SU-DHL-6 (cell line): ENCODE results near the gene IER3.

Source experiments
- H2AFZ ChIP-seq: fragments of 200-600 bp; sonication (generic); 2 replicates; pipeline ENCODE4 v1.6.1; 2014; ENCODE audit warnings: low read depth, mild to moderate bottlenecking, moderate library complexity, mixed read lengths, antibody characterized with exemption, low read length; ENCODE audit not compliant: severe bottlenecking
- H3F3A ChIP-seq: fragments of 200-600 bp; shearing (Covaris generic); 2 replicates; pipeline ENCODE4 v1.6.0; 2016; ENCODE audit warnings: antibody characterized with exemption, mild to moderate bottlenecking; ENCODE audit not compliant: insufficient read depth
- H3K27ac ChIP-seq: fragments of 200-600 bp; sonication (generic); 2 replicates; pipeline ENCODE4 v1.5.1; 2016; ENCODE audit warnings: low read depth, mild to moderate bottlenecking, low read length, moderate library complexity, mixed read lengths
- H3K27me3 ChIP-seq: fragments of 200-600 bp; sonication (generic), shearing (Covaris generic); 2 replicates; pipeline ENCODE4 v1.6.0; 2014; ENCODE audit warnings: mild to moderate bottlenecking, low read length
- H3K36me3 ChIP-seq: fragments of 200-600 bp; sonication (generic); 2 replicates; pipeline ENCODE4 v1.6.1; 2014; ENCODE audit warnings: mild to moderate bottlenecking, low read length, mixed read lengths
- H3K4me2 ChIP-seq: fragments of 300-600, 200-600 bp; shearing (Covaris generic), sonication (generic); 2 replicates; pipeline ENCODE4 v1.6.0; 2014; ENCODE audit warnings: low read length, low read depth, mild to moderate bottlenecking; ENCODE audit not compliant: poor library complexity, severe bottlenecking
- H3K4me3 ChIP-seq: fragments of 200-600 bp; sonication (generic); 2 replicates; pipeline ENCODE4 v1.5.1; 2014; ENCODE audit warnings: antibody characterized with exemption, low read length, mild to moderate bottlenecking, mixed read lengths; ENCODE audit not compliant: insufficient read depth, poor library complexity, severe bottlenecking
- H3K79me2 ChIP-seq: fragments of 200-600 bp; sonication (generic); 2 replicates; pipeline ENCODE4 v1.6.1; 2014; ENCODE audit warnings: mild to moderate bottlenecking, low read length, moderate library complexity; ENCODE audit not compliant: insufficient read depth
- H3K9ac ChIP-seq: fragments of 200-600 bp; sonication (generic); 2 replicates; pipeline ENCODE4 v1.7.0; 2014; ENCODE audit warnings: mild to moderate bottlenecking, low read length
- H3K9me2 ChIP-seq: fragments of 200-600 bp; sonication (generic); replicated peaks from 2 replicates; pipeline ENCODE4 v1.6.1; 2014; ENCODE audit warnings: low read length; ENCODE audit not compliant: insufficient read depth
- H3K9me3 ChIP-seq: fragments of 200-600 bp; sonication (generic); 2 replicates; pipeline ENCODE4 v1.6.1; 2014; ENCODE audit warnings: low read length, mixed read lengths; ENCODE audit not compliant: insufficient read depth
- H4K20me1 ChIP-seq: fragments of 200-600 bp; sonication (generic); 2 replicates; pipeline ENCODE4 v1.6.1; 2014; ENCODE audit warnings: low read depth, mild to moderate bottlenecking, antibody characterized with exemption, low read length, moderate library complexity, mixed read lengths
- EZH2phosphoT487 ChIP-seq: fragments of 200-600 bp; sonication (generic), shearing (Covaris generic); conservative IDR thresholded peaks from 2 replicates; pipeline ENCODE4 v1.6.1; 2018; ENCODE audit warnings: mild to moderate bottlenecking, antibody characterized with exemption, low read length, moderate library complexity, mixed read lengths
- TF ChIP-seq, protein P1 (sequence below): fragments of 200-600 bp; sonication (generic); IDR thresholded peaks from one replicate; pipeline ENCODE4 v1.5.1; 2017; ENCODE audit warnings: antibody characterized with exemption, mild to moderate bottlenecking, low read length, moderate library complexity; ENCODE audit not compliant: insufficient read depth, poor library complexity, severe bottlenecking

Gene IER3

DNA sequence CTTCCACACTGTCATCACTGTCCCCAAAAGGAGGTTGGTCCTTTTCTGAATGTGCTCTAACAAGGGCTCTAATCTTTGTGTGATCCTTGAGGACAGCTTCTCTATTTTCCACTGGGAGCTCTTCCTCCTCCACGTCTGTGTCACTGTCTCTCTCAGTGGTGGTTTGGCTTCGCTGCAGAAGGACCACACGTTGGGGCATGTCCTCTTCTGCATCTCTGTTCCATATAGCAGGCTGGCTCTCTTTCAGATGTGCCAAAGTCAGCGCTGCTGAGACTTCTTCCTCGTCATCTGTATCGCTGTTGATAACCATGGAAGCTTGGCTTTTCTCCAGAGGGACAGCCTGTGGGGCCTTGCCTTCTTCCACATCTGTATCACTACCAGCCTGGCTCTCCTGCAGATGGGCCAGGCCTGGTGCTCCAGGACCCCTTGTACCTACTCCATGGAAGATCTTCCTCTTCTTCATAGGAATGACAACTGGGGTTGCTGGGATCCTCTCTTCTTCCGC is 31.9 kb downstream of the IER3 start:
- H3K9me2 ChIP-seq, result no peaks in the 10 kb centered on the region
- no peaks in the 10 kb centered on the region for H3K9me3 ChIP-seq
- no peak overlapping the region for H2AFZ ChIP-seq
- H3K9ac ChIP-seq, result no peak overlapping the region
- no peaks in the 10 kb centered on the region for H3K27me3 ChIP-seq
- no peak overlapping the region for H3K27ac ChIP-seq
- TF ChIP-seq, protein P1, sequence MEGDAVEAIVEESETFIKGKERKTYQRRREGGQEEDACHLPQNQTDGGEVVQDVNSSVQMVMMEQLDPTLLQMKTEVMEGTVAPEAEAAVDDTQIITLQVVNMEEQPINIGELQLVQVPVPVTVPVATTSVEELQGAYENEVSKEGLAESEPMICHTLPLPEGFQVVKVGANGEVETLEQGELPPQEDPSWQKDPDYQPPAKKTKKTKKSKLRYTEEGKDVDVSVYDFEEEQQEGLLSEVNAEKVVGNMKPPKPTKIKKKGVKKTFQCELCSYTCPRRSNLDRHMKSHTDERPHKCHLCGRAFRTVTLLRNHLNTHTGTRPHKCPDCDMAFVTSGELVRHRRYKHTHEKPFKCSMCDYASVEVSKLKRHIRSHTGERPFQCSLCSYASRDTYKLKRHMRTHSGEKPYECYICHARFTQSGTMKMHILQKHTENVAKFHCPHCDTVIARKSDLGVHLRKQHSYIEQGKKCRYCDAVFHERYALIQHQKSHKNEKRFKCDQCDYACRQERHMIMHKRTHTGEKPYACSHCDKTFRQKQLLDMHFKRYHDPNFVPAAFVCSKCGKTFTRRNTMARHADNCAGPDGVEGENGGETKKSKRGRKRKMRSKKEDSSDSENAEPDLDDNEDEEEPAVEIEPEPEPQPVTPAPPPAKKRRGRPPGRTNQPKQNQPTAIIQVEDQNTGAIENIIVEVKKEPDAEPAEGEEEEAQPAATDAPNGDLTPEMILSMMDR, result no peak
- no peak for TF ChIP-seq EZH2phosphoT487
- H3K4me3 ChIP-seq, result no peak overlapping the region
- peaks cover 26% of the 10 kb centered on the region for H3F3A ChIP-seq
- peaks cover 6% of the 10 kb centered on the region; the same call in 1 of the 2 replicates for H3K36me3 ChIP-seq
- no peak overlapping the region for H3K4me2 ChIP-seq
- no peaks in the 10 kb centered on the region for H3K79me2 ChIP-seq
- no peaks in the 10 kb centered on the region for H4K20me1 ChIP-seq

DNA sequence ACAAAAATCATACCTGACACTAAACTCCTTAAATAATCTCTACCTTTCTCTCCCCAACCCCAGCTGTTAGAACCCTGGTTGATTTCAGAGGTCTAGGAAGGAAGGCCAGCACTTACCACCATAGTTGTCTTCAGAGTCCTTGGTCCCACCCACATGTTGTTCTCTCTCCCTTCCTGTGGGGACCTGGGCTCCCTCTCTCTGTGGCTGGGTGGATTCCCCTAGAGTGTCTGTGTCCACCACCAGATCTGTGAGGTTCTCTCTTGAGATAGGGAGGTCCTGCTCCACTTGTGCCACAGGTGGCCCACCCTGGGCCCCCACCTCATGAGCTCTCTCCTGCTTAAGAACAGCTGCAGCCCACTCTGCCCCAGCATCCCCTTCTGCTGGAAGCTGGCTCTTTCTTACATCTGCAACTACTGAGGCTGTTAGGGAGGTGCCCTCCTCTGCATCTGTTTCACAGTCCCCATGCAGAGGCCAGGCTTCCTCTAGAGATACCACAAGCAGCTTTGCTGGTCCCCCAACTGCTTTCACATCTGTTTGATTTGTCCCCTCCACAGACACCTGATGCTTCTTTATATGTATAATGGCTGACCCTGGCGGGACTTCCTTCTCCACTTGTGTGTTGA is 32.5 kb downstream of the IER3 start:
- Histone ChIP-seq H3K4me2 (no peak overlapping the region), H3K9me2 (no peaks in the 10 kb centered on the region), H3K79me2 (no peaks in the 10 kb centered on the region), H4K20me1 (no peaks in the 10 kb centered on the region), H3K4me3 (no peak overlapping the region), H3K9ac (no peak overlapping the region), H3F3A (peaks cover 24% of the 10 kb centered on the region), H3K27me3 (no peaks in the 10 kb centered on the region), H3K36me3 (peaks cover 6% of the 10 kb centered on the region; the same call in 1 of the 2 replicates), H2AFZ (no peak overlapping the region), H3K27ac (no peak overlapping the region), H3K9me3 (no peaks in the 10 kb centered on the region)
- TF ChIP-seq, protein P1, result no peak
- no peak for TF ChIP-seq EZH2phosphoT487

DNA sequence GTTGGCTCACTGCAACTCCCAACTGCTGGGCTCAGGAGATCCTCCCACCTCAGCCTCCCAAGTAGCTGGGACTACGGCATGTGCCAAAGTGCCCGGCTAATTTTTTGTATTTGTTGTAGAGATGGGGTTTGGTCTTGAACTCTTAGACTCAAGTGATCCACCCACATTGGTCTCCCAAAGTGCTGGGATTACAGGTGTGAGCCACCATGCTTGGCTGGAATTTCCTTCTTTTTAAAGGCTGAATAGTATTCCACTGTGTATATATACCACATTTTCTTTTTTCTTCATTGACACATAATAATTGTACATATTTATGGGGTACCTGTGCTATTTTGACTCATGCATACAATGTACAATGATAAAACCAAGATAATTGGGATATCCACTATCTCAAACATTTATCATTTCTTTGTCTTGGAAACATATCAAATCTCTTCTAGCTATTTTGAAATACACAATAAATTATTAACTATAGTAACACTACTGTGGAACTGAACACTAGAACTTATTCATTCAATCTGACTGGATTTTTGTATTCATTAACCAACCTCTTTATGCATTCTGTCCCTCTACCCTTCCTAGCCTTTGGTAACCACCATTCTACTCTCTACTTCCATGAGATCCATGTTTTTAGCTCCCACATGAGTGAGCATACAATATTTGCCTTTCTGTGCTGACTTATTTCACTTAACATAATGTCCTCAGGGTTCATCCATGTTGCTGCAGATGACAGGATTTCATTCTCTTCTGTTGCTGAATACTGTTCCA is 35.1 kb downstream of the IER3 start:
- Histone ChIP-seq H3K27ac (no peak overlapping the region), H3K9me3 (no peaks in the 10 kb centered on the region), H3K79me2 (no peaks in the 10 kb centered on the region), H4K20me1 (no peaks in the 10 kb centered on the region), H3K4me3 (no peak overlapping the region), H3K9me2 (no peaks in the 10 kb centered on the region), H3K27me3 (no peaks in the 10 kb centered on the region), H2AFZ (no peak overlapping the region), H3K36me3 (peaks cover 6% of the 10 kb centered on the region; the same call in 1 of the 2 replicates), H3K4me2 (no peak overlapping the region), H3K9ac (no peak overlapping the region), H3F3A (0 out of 2 replicates have a peak, but pooled peaks cover 4% of the 10 kb centered on the region)
- TF ChIP-seq, protein P1, result no peak
- TF ChIP-seq EZH2phosphoT487, result no peak
